Activated gamma-delta T cell treated with anti-CD3 and anti-CD28 coated beads, Interleukin-2, amount 50 U/mL, for 16 hours (primary cell): ENCODE results near the gene RRP8.

Experiments used
- DNase-seq: peaks from one replicate; pipeline ENCODE4 v3.0.0-alpha.2; 2020; ENCODE audit warnings: low read depth

Gene RRP8

GRCh38 chr11:6567371-6567745, 36.1 kb downstream of the RRP8 start:
- DNase-seq, result no peak

GRCh38 chr11:6566704-6567370, 36.6 kb downstream of the RRP8 start:
- DNase-seq, result no peak

GRCh38 chr11:6565988-6566703, 37.3 kb downstream of the RRP8 start:
- no peak for DNase-seq

GRCh38 chr11:6565325-6565724, 38.1 kb downstream of the RRP8 start:
- DNase-seq, result no peak

- no peak for DNase-seq
Measured at GRCh38 chr11:6563667-6564066, 39.7 kb downstream of the RRP8 start.

- DNase-seq, result no peak
Measured at GRCh38 chr11:6563121-6563619, 40.2 kb downstream of the RRP8 start.

- no peak for DNase-seq
Measured at GRCh38 chr11:6561288-6561687, 42.1 kb downstream of the RRP8 start.

- no peak for DNase-seq
Measured at GRCh38 chr11:6559369-6559768, 44.0 kb downstream of the RRP8 start.

GRCh38 chr11:6557761-6558674, 45.4 kb downstream of the RRP8 start:
- DNase-seq, result no peak

- DNase-seq, result no peak
Measured at GRCh38 chr11:6557063-6557462, 46.4 kb downstream of the RRP8 start.

GRCh38 chr11:6556139-6556949, 47.1 kb downstream of the RRP8 start:
- no peak for DNase-seq

- no peak for DNase-seq
Measured at GRCh38 chr11:6554828-6555706, 48.3 kb downstream of the RRP8 start.

GRCh38 chr11:6553634-6554033, 49.8 kb downstream of the RRP8 start:
- DNase-seq, result no peak

GRCh38 chr11:6548641-6549040, 54.8 kb downstream of the RRP8 start:
- DNase-seq, result no peak

- no peak for DNase-seq
Measured at GRCh38 chr11:6548121-6548520, 55.3 kb downstream of the RRP8 start.

GRCh38 chr11:6547177-6547576, 56.2 kb downstream of the RRP8 start:
- DNase-seq, result no peak

- no peak for DNase-seq
Measured at GRCh38 chr11:6546735-6547134, 56.7 kb downstream of the RRP8 start.

- DNase-seq, result no peak
Measured at GRCh38 chr11:6545917-6546605, 57.4 kb downstream of the RRP8 start.
